ENCODE data around the gene ODC1.
A peak's percentile ranks its signal among the peaks of the same experiment; 100 is the strongest.

ODC1 gene

DNA sequence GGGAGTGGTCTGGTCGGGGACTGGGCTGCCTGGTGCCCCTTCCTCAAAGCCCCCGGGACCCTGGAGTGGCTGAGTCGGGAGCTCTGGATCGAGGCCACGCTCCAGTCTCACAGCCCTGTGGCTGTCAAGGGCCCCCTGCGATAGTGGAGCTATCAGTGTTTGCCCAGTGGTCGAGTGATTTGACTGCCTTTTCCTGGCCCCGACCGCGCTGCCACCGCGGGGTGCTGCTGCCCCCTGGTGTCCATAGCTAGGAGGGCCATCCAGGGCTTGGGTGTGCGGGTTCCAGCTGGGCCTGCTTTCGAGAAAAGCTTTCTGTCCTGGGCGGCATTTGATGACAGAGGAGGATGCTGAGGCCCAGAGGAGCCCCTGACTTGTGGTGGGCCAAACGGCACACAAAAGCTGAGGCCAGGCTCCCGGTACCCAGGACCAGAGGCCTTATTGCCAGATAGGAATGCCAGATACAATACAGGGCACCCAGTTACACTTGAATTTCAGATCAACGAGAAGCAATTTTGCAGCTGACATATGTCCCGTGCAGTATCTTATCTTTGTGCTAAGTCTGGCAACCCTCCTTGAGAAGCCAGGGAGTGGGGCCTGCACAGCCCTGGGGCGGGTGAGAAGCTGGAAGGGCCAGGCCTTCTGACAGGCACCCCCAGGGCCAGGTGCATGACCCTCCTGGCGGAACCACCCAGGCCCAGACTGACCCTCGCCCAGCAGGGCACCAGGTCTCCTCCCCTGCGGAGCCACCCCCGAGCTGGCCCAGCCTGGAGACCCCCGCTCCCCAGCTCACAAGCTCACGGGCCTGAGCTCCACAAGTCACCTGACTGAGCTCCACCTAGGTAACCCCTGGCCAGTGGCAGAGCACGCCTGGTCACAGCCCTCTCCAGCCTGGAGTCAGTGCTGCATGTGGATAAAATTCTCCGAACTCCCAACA is 13.0 kb downstream of the ODC1 start:
- 50 to 51% methylated on average over 28 of the region's 28 CpGs for WGBS, 2 experiments
- peaks cover 16% of the 10 kb centered on the region for H3K27me3 ChIP-seq (ENCODE audit: control insufficient read depth, insufficient read depth, low read length, poor library complexity, severe bottlenecking)
- H3K9me3 ChIP-seq (ENCODE audit: control insufficient read depth, low read length), result no peaks in the 10 kb centered on the region
- peaks cover 18% of the 10 kb centered on the region for H3K4me1 ChIP-seq (ENCODE audit: control insufficient read depth, insufficient read depth, low read length)
- H3K27ac ChIP-seq (ENCODE audit: insufficient read depth, low read depth, low read length, poor library complexity, severe bottlenecking), result no peak overlapping the region
- H3K36me3 ChIP-seq (ENCODE audit: control insufficient read depth, insufficient read depth, low read length), result peaks cover 6% of the 10 kb centered on the region
- no peak overlapping the region for H3K4me3 ChIP-seq (ENCODE audit: insufficient read depth, low read depth, low read length)

DNA sequence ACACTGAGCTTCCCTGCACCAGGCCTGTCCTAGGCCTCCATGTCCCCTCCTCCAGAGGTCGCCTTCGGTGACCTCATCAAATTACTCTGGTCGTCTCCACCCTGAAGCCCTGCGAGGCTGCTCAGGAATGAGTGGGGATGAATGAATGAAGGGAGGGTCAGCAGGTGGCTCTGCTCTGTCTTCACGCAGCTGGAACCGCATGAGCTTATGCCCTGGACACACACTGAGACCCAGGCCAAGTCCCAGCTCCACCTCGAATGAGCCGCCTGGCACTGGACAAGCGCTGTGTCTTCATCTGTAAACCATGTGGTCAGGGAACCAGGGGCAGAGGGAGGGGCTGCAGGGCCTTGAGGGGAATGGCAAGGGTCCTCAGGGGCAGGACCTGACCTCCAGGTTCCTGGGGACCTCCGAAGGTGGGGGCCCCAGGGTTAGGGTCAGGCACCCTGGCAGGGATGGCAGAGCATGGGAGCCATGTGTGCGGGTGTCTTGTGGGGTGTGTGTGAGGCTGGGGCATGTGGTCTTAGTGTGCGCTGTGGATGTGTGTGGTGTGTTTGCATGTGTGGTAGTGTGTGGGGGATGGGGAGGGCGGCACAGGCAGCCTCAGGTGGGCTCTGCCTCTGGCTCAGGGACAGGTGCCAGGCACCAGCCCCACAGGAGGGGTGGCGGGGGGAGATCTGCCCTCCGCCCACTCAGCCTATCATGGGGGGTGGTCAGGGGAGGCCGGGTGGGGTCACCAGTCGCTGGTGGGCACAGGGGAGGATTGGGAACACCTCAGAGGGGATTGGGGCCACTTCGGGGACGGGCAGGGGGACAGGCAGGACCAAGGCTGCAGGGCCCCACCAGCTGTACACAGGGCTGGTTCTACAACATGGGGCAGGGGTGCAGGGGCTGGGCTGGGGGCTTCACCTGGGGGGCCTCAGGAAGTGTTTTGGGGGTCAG is 13.9 kb downstream of the ODC1 start:
- H3K27ac ChIP-seq (ENCODE audit: insufficient read depth, low read depth, low read length, poor library complexity, severe bottlenecking), result no peak overlapping the region
- WGBS, 2 experiments, result 81 to 82% methylated on average over 19 of the region's 19 CpGs
- peaks cover 16% of the 10 kb centered on the region for H3K27me3 ChIP-seq (ENCODE audit: control insufficient read depth, insufficient read depth, low read length, poor library complexity, severe bottlenecking)
- H3K9me3 ChIP-seq (ENCODE audit: control insufficient read depth, low read length), result no peaks in the 10 kb centered on the region
- H3K4me1 ChIP-seq (ENCODE audit: control insufficient read depth, insufficient read depth, low read length), result peaks cover 18% of the 10 kb centered on the region
- H3K36me3 ChIP-seq (ENCODE audit: control insufficient read depth, insufficient read depth, low read length), result no peaks in the 10 kb centered on the region
- no peak overlapping the region for H3K4me3 ChIP-seq (ENCODE audit: insufficient read depth, low read depth, low read length)

DNA sequence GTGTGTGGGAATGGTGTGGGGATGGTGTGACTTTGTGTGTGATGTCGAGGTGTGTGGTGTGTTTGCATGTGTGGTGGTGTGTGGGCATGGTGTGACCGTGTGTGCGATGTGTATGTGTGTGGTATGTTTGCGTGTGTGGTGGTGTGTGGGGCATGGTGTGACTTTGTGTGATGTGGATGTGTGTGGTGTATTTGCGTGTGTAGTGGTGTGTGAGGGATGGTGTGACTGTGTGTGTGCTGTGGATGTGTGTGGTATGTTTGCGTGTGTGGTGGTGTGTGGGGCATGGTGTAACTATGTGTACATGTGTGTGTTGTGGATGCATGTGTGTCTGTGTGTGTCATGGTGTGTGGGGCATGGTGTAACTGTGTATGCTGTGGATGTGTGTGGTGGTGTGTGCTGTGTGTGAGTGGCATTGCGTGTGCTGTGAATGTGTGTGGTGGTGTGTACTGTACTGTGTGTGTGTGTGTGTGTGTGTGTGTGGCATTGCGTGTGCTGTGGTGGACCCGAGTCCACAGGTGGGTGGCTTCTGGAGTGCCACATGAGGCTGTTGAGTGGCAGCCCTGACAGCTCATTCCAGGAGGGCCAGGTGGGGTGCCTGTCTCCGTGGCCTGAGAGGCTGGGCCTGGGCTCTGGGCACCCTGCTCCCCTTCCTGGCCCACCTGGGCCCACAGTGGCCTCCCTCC is 14.7 kb downstream of the ODC1 start:
- Histone ChIP-seq H3K27me3 (ENCODE audit: control insufficient read depth, insufficient read depth, low read length, poor library complexity, severe bottlenecking) (peaks cover 16% of the 10 kb centered on the region), H3K4me1 (ENCODE audit: control insufficient read depth, insufficient read depth, low read length) (peaks cover 18% of the 10 kb centered on the region), H3K36me3 (ENCODE audit: control insufficient read depth, insufficient read depth, low read length) (no peaks in the 10 kb centered on the region), H3K27ac (ENCODE audit: insufficient read depth, low read depth, low read length, poor library complexity, severe bottlenecking) (no peak overlapping the region), H3K4me3 (ENCODE audit: insufficient read depth, low read depth, low read length) (no peak overlapping the region), H3K9me3 (ENCODE audit: control insufficient read depth, low read length) (no peaks in the 10 kb centered on the region)
- WGBS, 2 experiments, result 91% methylated on average over 10 of the region's 10 CpGs

DNA sequence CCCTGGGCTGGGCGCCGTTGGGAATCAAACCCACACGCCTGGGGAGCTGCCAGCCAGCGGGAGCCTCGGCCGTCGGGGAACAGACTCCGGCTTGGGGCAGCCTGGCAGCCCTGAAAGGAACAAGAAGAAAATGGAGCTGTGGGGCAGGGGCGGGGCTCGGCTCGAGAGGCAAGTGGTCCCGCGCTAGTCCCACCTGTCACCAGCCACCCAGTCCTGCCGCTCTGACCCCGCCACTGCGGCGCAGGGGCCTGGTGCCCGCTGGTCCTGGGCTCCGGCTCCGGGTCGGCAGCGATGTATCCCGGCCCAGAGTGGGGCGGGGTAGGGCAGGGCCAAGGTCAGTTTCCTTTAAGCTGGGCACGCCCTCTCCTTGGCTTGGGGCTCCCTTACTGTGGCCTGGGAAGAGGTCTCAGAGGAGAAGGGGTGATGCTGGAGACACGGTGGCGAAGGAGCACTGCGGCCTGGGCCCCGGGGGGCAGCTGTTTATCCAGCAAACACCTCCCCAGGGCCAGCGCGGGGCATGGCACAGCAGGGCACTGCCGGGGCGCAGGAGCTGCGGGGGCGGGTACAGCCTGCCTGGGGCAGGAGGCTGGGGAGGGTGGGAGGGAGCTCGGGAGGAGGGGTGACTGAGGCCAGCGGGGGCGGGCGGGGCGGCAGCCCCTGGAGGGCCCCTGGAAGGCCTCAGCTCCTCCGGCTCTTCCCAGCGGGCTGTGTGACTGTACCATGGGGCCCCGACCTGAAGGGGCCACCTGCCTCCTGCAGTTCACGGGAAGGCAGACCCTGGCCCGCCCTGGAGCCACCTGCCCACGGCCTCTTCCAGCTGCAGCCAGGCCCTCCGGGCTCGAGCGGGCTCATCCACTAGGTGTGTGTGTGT is 15.6 kb downstream of the ODC1 start:
- peaks cover 18% of the 10 kb centered on the region for H3K4me1 ChIP-seq (ENCODE audit: control insufficient read depth, insufficient read depth, low read length)
- H3K4me3 ChIP-seq (ENCODE audit: insufficient read depth, low read depth, low read length), result peak overlapping the region; percentile 5
- peaks cover 16% of the 10 kb centered on the region for H3K27me3 ChIP-seq (ENCODE audit: control insufficient read depth, insufficient read depth, low read length, poor library complexity, severe bottlenecking)
- H3K27ac ChIP-seq (ENCODE audit: insufficient read depth, low read depth, low read length, poor library complexity, severe bottlenecking), result no peak overlapping the region
- 43 to 44% methylated on average over 47 to 49 of the region's 49 CpGs for WGBS, 2 experiments
- no peaks in the 10 kb centered on the region for H3K9me3 ChIP-seq (ENCODE audit: control insufficient read depth, low read length)
- no peaks in the 10 kb centered on the region for H3K36me3 ChIP-seq (ENCODE audit: control insufficient read depth, insufficient read depth, low read length)

DNA sequence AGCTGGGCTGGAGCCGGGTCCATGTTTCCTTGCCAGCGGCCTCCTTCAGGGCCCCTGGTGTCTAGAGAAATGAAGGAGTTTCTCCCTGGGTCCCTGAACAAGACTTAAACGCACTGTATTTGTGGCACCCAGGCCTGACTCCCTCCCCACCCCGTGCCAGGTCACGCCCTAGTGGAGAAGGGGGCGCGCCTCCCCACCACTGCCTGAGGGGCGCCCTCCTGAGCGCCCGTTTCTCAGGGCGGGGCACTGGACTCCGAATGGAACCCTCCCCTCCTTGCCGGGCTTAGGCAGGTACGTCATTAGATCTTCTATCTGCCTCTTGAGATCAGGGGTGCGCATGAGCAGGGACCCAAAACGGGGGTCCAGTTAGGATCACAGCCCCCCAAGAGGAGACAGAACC is 16.3 kb downstream of the ODC1 start:
- H3K4me3 ChIP-seq (ENCODE audit: insufficient read depth, low read depth, low read length), result no peak overlapping the region
- H3K27me3 ChIP-seq (ENCODE audit: control insufficient read depth, insufficient read depth, low read length, poor library complexity, severe bottlenecking), result peaks cover 16% of the 10 kb centered on the region
- 81 to 84% methylated on average over 16 of the region's 16 CpGs for WGBS, 2 experiments
- no peaks in the 10 kb centered on the region for H3K36me3 ChIP-seq (ENCODE audit: control insufficient read depth, insufficient read depth, low read length)
- no peak overlapping the region for H3K27ac ChIP-seq (ENCODE audit: insufficient read depth, low read depth, low read length, poor library complexity, severe bottlenecking)
- no peaks in the 10 kb centered on the region for H3K9me3 ChIP-seq (ENCODE audit: control insufficient read depth, low read length)
- peaks cover 21% of the 10 kb centered on the region for H3K4me1 ChIP-seq (ENCODE audit: control insufficient read depth, insufficient read depth, low read length)

DNA sequence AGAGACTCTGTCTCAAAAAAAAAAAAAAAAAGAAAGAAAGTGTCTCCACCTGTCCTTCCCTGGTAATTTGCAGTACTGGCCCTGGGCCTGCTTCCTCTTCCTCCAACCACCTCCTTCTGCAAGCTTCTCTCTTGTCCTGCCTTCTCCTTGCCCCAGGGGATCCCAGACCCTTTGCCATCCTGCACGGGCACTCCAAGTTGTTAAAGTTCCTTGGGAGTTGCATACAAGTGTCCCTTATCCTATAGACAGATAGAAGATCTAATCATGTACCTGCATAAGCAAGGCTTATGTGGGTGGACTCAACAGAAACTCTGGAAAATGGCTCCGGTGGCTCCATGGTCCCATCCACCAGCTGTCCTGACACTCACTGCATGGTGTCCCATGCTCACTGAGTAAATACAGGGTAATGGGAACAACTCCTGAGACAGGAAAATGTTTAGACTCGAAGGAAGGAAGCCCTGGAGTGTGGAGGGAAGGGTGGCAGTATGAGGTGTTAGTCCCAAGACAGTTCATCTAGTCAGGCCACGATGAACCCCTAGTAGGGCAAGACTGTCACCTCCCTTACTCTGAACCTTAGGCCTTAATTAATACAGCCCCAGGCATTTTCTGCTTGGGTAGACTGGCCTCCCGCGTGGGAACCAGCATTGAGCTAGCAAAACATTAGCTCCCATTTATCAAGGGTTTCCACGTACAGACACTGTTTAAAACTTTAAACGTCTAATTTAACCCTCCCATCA is 17.1 kb downstream of the ODC1 start:
- 89 to 94% methylated on average over 8 of the region's 8 CpGs for WGBS, 2 experiments
- Histone ChIP-seq H3K27me3 (ENCODE audit: control insufficient read depth, insufficient read depth, low read length, poor library complexity, severe bottlenecking) (peaks cover 16% of the 10 kb centered on the region), H3K4me1 (ENCODE audit: control insufficient read depth, insufficient read depth, low read length) (peaks cover 27% of the 10 kb centered on the region), H3K9me3 (ENCODE audit: control insufficient read depth, low read length) (no peaks in the 10 kb centered on the region), H3K27ac (ENCODE audit: insufficient read depth, low read depth, low read length, poor library complexity, severe bottlenecking) (no peak overlapping the region), H3K4me3 (ENCODE audit: insufficient read depth, low read depth, low read length) (no peak overlapping the region), H3K36me3 (ENCODE audit: control insufficient read depth, insufficient read depth, low read length) (no peaks in the 10 kb centered on the region)

DNA sequence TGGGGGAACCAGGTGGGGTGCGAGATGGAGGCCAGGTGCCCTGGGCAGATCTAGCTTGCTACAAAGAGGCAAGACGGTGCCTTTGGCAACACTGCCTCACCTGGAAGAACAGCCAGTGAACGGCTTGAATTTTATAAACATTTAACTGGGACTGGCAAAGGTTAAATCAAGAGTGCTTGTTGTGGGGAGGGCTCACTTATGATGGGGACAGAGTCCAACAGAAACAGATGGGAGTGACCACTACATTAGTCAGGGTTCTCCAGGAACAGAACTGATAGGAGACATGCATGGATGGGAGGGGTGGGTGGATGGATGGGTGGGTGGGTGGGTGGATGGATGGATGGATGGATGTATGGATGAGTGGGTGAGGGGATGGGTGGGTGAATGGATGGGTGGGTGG is 19.2 kb downstream of the ODC1 start:
- Histone ChIP-seq H3K9me3 (ENCODE audit: control insufficient read depth, low read length) (no peaks in the 10 kb centered on the region), H3K36me3 (ENCODE audit: control insufficient read depth, insufficient read depth, low read length) (no peaks in the 10 kb centered on the region), H3K4me1 (ENCODE audit: control insufficient read depth, insufficient read depth, low read length) (peaks cover 19% of the 10 kb centered on the region), H3K27me3 (ENCODE audit: control insufficient read depth, insufficient read depth, low read length, poor library complexity, severe bottlenecking) (peaks cover 16% of the 10 kb centered on the region), H3K27ac (ENCODE audit: insufficient read depth, low read depth, low read length, poor library complexity, severe bottlenecking) (no peak overlapping the region), H3K4me3 (ENCODE audit: insufficient read depth, low read depth, low read length) (no peak overlapping the region)
- 91 to 95% methylated on average over 3 of the region's 3 CpGs for WGBS, 2 experiments

DNA sequence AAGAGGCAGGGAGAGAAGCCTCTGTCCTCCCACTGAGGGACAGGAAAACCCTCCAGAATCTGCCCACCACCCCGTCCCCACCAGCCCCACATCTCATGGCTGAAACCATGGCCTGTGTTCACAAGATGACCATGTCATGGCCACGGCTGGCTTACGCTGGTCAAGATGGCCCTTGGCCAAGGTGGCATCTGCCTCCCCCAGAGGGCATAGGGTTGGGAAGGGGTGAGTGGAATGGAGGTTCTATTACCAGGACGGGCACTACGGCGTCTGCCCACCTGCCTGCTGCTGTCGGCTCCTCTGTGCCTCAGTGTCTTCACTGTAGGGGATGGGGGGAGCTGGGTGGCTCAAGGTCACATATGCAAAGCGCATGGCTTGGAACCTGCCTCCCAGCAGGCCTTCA is 19.8 kb downstream of the ODC1 start:
- no peak overlapping the region for H3K4me3 ChIP-seq (ENCODE audit: insufficient read depth, low read depth, low read length)
- no peaks in the 10 kb centered on the region for H3K36me3 ChIP-seq (ENCODE audit: control insufficient read depth, insufficient read depth, low read length)
- H3K27me3 ChIP-seq (ENCODE audit: control insufficient read depth, insufficient read depth, low read length, poor library complexity, severe bottlenecking), result peaks cover 16% of the 10 kb centered on the region
- H3K4me1 ChIP-seq (ENCODE audit: control insufficient read depth, insufficient read depth, low read length), result peaks cover 13% of the 10 kb centered on the region
- WGBS, 2 experiments, result 95 to 97% methylated on average over 8 of the region's 8 CpGs
- no peak overlapping the region for H3K27ac ChIP-seq (ENCODE audit: insufficient read depth, low read depth, low read length, poor library complexity, severe bottlenecking)
- H3K9me3 ChIP-seq (ENCODE audit: control insufficient read depth, low read length), result no peaks in the 10 kb centered on the region

DNA sequence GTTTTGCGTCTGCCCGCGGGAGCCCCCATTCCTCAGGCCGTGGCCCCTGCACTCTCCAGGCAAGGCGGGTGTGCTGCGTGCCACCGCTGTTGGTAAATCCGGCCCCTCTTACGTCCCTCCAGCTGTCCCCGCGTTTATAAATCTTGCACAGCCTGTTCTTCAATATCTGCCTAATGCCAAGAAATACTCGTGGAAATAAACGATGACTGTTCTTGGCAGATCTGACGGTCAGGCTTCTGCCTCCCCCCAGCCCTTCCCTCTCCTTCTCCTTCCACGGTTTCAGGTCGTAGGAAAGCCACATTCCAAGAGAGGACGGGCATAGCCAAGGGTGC is 20.5 kb downstream of the ODC1 start:
- H3K27ac ChIP-seq (ENCODE audit: insufficient read depth, low read depth, low read length, poor library complexity, severe bottlenecking), result no peak overlapping the region

More for the DNA sequence above, 20.5 kb downstream of the ODC1 start:
- no peak overlapping the region for H3K4me3 ChIP-seq (ENCODE audit: insufficient read depth, low read depth, low read length)
- H3K27me3 ChIP-seq (ENCODE audit: control insufficient read depth, insufficient read depth, low read length, poor library complexity, severe bottlenecking), result peaks cover 16% of the 10 kb centered on the region
- H3K9me3 ChIP-seq (ENCODE audit: control insufficient read depth, low read length), result no peaks in the 10 kb centered on the region
- peaks cover 9% of the 10 kb centered on the region for H3K4me1 ChIP-seq (ENCODE audit: control insufficient read depth, insufficient read depth, low read length)
- no peaks in the 10 kb centered on the region for H3K36me3 ChIP-seq (ENCODE audit: control insufficient read depth, insufficient read depth, low read length)
- WGBS, 2 experiments, result 93% methylated on average over 17 of the region's 17 CpGs
